Inflammatory macrophage treated with lipopolysaccharide for 1 hour (primary cell): ENCODE results near the gene CDKN2C.
A peak's percentile ranks its signal among the peaks of the same experiment; 100 is the strongest.
"Not testable (repeated sequence)": the region's sequence is repeated elsewhere in the genome, so short reads cannot be mapped to it uniquely, and the experiment has no call there.

Experiments used
- DNase-seq, 2 donors: peaks; one replicate each; pipeline ENCODE4 v3.0.0-alpha.2; 2020 to 2022

Gene CDKN2C

GRCh38 chr1:50969611-50970508, at the start of gene CDKN2C:
TSS of gene CDKN2C (plus strand) at chr1:50970245. CDS start at chr1:50970369, 124 bp downstream.
- peak in 1 of 2 donors; percentile 44 for DNase-seq

- DNase-seq = no peak
These were observed 49.6 kb upstream of the CDKN2C start for GRCh38 chr1:50920409-50920808.

- no peak for DNase-seq
These were observed 49.0 kb upstream of the CDKN2C start for GRCh38 chr1:50921029-50921428.

- no peak for DNase-seq
These were observed 46.5 kb upstream of the CDKN2C start for GRCh38 chr1:50923564-50923963.

- DNase-seq = peak; percentile 37 to 65
These were observed 40.6 kb upstream of the CDKN2C start for GRCh38 chr1:50929376-50929958.

GRCh38 chr1:50930193-50930592, 39.9 kb upstream of the CDKN2C start:
- DNase-seq = no peak

- peak; percentile 56 to 73 for DNase-seq
These were observed 38.9 kb upstream of the CDKN2C start for GRCh38 chr1:50930965-50931737.

GRCh38 chr1:50932043-50932442, 38.0 kb upstream of the CDKN2C start:
- not testable (repeated sequence) for DNase-seq

GRCh38 chr1:50933770-50934169, 36.3 kb upstream of the CDKN2C start:
- peak in 1 of 2 donors; percentile 2 for DNase-seq

- no peak for DNase-seq
These were observed 35.2 kb upstream of the CDKN2C start for GRCh38 chr1:50934838-50935237.

GRCh38 chr1:50935276-50935675, 34.8 kb upstream of the CDKN2C start:
- not testable (repeated sequence) for DNase-seq

GRCh38 chr1:50936321-50936720, 33.7 kb upstream of the CDKN2C start:
- DNase-seq = no peak

- DNase-seq = no peak
These were observed 29.8 kb upstream of the CDKN2C start for GRCh38 chr1:50940291-50940690.

- no peak for DNase-seq
These were observed 27.7 kb upstream of the CDKN2C start for GRCh38 chr1:50942334-50942733.

GRCh38 chr1:50949286-50949982, 20.6 kb upstream of the CDKN2C start:
- DNase-seq = no peak

GRCh38 chr1:50950396-50950795, 19.6 kb upstream of the CDKN2C start:
- DNase-seq = no peak

- not testable (repeated sequence) for DNase-seq
These were observed 17.5 kb upstream of the CDKN2C start for GRCh38 chr1:50952566-50952965.

- DNase-seq = no peak
These were observed 14.9 kb upstream of the CDKN2C start for GRCh38 chr1:50955116-50955515.

- DNase-seq = no peak
These were observed 10.6 kb upstream of the CDKN2C start for GRCh38 chr1:50959303-50959912.

- peak; percentile 90 to 94 for DNase-seq
These were observed 9.9 kb upstream of the CDKN2C start, which contains the start of gene FAF1 for GRCh38 chr1:50959913-50960844. TSS of gene FAF1 (minus strand) at chr1:50960267. CDS start at chr1:50959811, 456 bp downstream.

GRCh38 chr1:50964863-50965262, 5.2 kb upstream of the CDKN2C start:
- no peak for DNase-seq
